Measurements from ENCODE around the gene CLDN10.

- TF ChIP-seq EZH2 (IDR thresholded peaks at IDR 0.05; ENCODE audit: low read depth) (no peak), CTCF (conservative IDR thresholded peaks at IDR 0.05) (no peak)
These were observed 36.0 kb upstream of the CLDN10 start for GRCh38 chr13:95516492-95516891.
